ENCODE measurements around the gene GNGT2.

GRCh38 chr17:49198211-49198610 lies 12.2 kb downstream of the GNGT2 start:
- no peak for TF ChIP-seq CTCF (IDR thresholded peaks at IDR 0.05; ENCODE audit: low read depth, low read length)
- TF ChIP-seq POLR2A (IDR thresholded peaks at IDR 0.05; ENCODE audit: extremely low read depth, insufficient read length): no peak
- TF ChIP-seq, protein P1, sequence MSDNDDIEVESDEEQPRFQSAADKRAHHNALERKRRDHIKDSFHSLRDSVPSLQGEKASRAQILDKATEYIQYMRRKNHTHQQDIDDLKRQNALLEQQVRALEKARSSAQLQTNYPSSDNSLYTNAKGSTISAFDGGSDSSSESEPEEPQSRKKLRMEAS (IDR thresholded peaks at IDR 0.05; ENCODE audit: low read depth, low read length): no peak
